Sigmoid colon (tissue), 7 donors: ENCODE data around the gene BANP. TPM values are rescaled to one million over a fixed set of nuclear protein-coding genes. Genes with fewer than 3 reads are reported as not detected.
"Not testable (repeated sequence)": the region's sequence is repeated elsewhere in the genome, so short reads cannot be mapped to it uniquely, and the experiment has no call there.

Experiments
- DNase-seq: peaks from one replicate; pipeline ENCODE4 v3.0.0-alpha.2; 2019
- H3K27ac ChIP-seq, 4 donors: fragments of 200-600 bp; sonication (generic); one replicate each; pipeline ENCODE4 v1.5.1; 2016 to 2019; ENCODE audit warnings: mild to moderate bottlenecking in 1 of 4
- H3K27me3 ChIP-seq, 3 donors: fragments of 200-600 bp; sonication (generic); one replicate each; pipeline ENCODE4 v1.5.1; 2019; ENCODE audit warnings: mild to moderate bottlenecking in 1 of 3
- H3K36me3 ChIP-seq, 4 donors: fragments of 200-600 bp; sonication (generic); one replicate each; pipeline ENCODE4 v1.5.1; 2016 to 2019
- H3K4me1 ChIP-seq, 4 donors: fragments of 200-600 bp; sonication (generic); one replicate each; pipeline ENCODE4 v1.5.1; 2017 to 2019
- H3K4me3 ChIP-seq, 4 donors: fragments of 200-600 bp; sonication (generic); one replicate each; pipeline ENCODE4 v1.5.1; 2017 to 2019; ENCODE audit warnings: mild to moderate bottlenecking in 2 of 4, moderate library complexity in 1 of 4
- H3K9me3 ChIP-seq, 4 donors: fragments of 200-600 bp in 3 of 4; sonication (generic) in 3 of 4; one replicate each; pipeline versions ENCODE4 v1.5.1 to v1.6.1; 2013 to 2019
- EP300 ChIP-seq, 4 donors: sonication (generic); formaldehyde crosslinking; IDR thresholded peaks; one replicate each; pipeline ENCODE4 v1.6.1; 2017; ENCODE audit warnings: antibody characterized with exemption in 4 of 4
- POLR2A ChIP-seq, 2 donors: fragments of 450-650 bp; IDR thresholded peaks; one replicate each; pipeline ENCODE4 v1.6.1; 2016; ENCODE audit warnings: antibody characterized with exemption in 2 of 2, mild to moderate bottlenecking in 2 of 2, moderate library complexity in 2 of 2
- POLR2AphosphoS5 ChIP-seq, 4 donors: sonication (generic); formaldehyde crosslinking; IDR thresholded peaks; one replicate each; pipeline ENCODE4 v1.6.1; 2017; ENCODE audit warnings: antibody characterized with exemption in 4 of 4
- whole genome bisulfite sequencing, 2 donors: extraction: QIAGEN DNeasy Blood & Tissue Kit; methylation state at CpG; one replicate each; pipeline ENCODE4 v1.1.7; 2013; 5-methylcytosine and 5-hydroxymethylcytosine counted together
- intact Hi-C: fragments of 100-400 bp; cut with DNase I; formaldehyde crosslinking; loops from one replicate; pipeline ENCODE4 v1.15.1; 2023
- polyA plus RNA-seq, 3 donors: library from polyadenylated mRNA; stranded (reverse); fragments of 200-250 nt; gene quantifications; one replicate each; pipeline ENCODE4 v1.2.3, GENCODE V29; 2013
- small RNA-seq, 3 donors: library from RNA; depleted of rRNA; stranded (forward); fragments of <200 nt; gene quantifications; one replicate each; pipeline ENCODE3, GENCODE V24; 2016
- total RNA-seq, 4 donors: library from RNA; depleted of rRNA; stranded (reverse); fragments of >200 nt; gene quantifications; one replicate each; pipeline ENCODE4 v1.1.0, GENCODE V29; 2016
- TF ChIP-seq, protein P1 (sequence below), 4 experiments: fragments of 450-650 bp in 3 of 4; fragments of 200-600 bp in 1 of 4; IDR thresholded peaks; one replicate each; pipeline ENCODE4 v1.5.1; 2016 to 2019; ENCODE audit warnings: antibody characterized with exemption in 4 of 4, mild to moderate bottlenecking in 3 of 4, moderate library complexity in 2 of 4
- donor health status: healthy with polysubstance abuse.
- donor health status: Bipolar disorder and iron deficiency.
- donor health status: healthy.

The BANP gene
- total and polyA plus RNA-seq, 7 donors = 8.4 to 31.0 (median 17.4) TPM

DNA sequence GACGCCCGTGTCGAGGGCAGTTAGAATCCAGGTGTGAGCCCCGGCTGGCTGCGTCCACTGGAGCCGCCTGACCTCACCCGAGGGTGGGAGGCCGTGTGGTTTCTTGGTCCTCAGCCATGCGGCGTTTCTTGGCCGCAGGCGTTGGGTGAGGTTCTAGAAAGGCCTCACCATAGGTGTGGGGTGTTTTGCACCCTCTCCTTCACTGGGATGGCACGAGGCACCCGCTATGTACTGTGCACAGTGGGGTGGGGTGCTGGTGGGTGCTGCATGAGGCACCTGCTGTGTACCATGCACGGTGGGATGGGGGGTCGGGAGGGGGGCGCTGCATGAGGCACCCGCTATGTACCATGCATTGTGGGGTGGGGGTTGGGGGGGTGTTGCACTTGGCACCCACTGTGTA, 169.6 kb downstream of the BANP start:
- intact Hi-C loops = no loop called here
- TF ChIP-seq EP300 (IDR thresholded peaks at IDR 0.05) (no peak), POLR2A (IDR thresholded peaks at IDR 0.05) (no peak), POLR2AphosphoS5 (IDR thresholded peaks at IDR 0.05) (no peak)
- TF ChIP-seq, protein P1, sequence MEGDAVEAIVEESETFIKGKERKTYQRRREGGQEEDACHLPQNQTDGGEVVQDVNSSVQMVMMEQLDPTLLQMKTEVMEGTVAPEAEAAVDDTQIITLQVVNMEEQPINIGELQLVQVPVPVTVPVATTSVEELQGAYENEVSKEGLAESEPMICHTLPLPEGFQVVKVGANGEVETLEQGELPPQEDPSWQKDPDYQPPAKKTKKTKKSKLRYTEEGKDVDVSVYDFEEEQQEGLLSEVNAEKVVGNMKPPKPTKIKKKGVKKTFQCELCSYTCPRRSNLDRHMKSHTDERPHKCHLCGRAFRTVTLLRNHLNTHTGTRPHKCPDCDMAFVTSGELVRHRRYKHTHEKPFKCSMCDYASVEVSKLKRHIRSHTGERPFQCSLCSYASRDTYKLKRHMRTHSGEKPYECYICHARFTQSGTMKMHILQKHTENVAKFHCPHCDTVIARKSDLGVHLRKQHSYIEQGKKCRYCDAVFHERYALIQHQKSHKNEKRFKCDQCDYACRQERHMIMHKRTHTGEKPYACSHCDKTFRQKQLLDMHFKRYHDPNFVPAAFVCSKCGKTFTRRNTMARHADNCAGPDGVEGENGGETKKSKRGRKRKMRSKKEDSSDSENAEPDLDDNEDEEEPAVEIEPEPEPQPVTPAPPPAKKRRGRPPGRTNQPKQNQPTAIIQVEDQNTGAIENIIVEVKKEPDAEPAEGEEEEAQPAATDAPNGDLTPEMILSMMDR (IDR thresholded peaks at IDR 0.05) = no peak
- Histone ChIP-seq H3K36me3 (no peaks in the 10 kb centered on the region), H3K27me3 (peaks cover 0 to 9% (median 0%) of the 10 kb centered on the region in 3 donors), H3K4me3 (no peak overlapping the region), H3K9me3 (no peaks in the 10 kb centered on the region), H3K4me1 (no peaks in the 10 kb centered on the region), H3K27ac (no peak overlapping the region)
- 91 to 94% methylated on average over 18 of the region's 18 CpGs for WGBS, 2 donors
- DNase-seq = no peak

DNA sequence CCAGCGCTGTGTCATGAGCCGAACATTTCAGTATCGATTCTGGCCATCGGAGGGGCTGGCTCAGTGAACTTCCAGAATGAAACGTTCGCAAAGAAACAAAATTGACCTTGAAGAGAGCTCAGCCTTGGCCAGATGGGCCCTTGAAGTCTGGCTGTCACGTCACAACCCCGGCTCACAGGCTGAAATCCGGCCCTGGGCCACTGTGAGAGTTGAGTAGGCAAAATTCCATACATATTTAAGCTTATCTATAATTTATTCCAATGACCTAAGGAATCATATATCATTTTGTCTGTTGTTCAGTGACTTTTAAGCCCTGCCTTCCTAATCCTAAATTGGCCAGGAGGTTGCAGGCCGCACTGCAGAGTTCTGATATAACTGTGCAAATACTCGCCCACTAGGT, 170.2 kb downstream of the BANP start:
- H3K27ac ChIP-seq, H3K9me3 ChIP-seq, H3K36me3 ChIP-seq, intact Hi-C loops, DNase-seq, H3K4me3 ChIP-seq, H3K4me1 ChIP-seq, H3K27me3 ChIP-seq: not testable (repeated sequence)
- WGBS, 2 donors = 81 to 83% methylated on average over 11 of the region's 11 CpGs

GRCh38 chr16:88121886-88122580, 170.8 kb downstream of the BANP start:
- Histone ChIP-seq H3K4me1 (no peaks in the 10 kb centered on the region), H3K4me3 (no peak overlapping the region), H3K27ac (no peak overlapping the region), H3K27me3 (no peaks in the 10 kb centered on the region), H3K36me3 (no peaks in the 10 kb centered on the region), H3K9me3 (no peaks in the 10 kb centered on the region)
- WGBS, 2 donors = 95% methylated on average over 42 of the region's 42 CpGs
- DNase-seq = no peak
- intact Hi-C loops = no loop called here
- no peak for TF ChIP-seq EP300 (IDR thresholded peaks at IDR 0.05)
- no peak for TF ChIP-seq POLR2A (IDR thresholded peaks at IDR 0.05)

Small RNA genes within 50 kb of the gene (small RNA-seq; reads per million reads assigned to genes)
- 0 reads per million in 3 donors for gene AC127455.1

Other genes starting within 250 kb of the BANP start
- gene KLHDC4, start 185.4 kb upstream of the BANP start, total RNA-seq = 10 to 100 TPM; 24.6 to 28.5 (median 25.5) TPM
- 10 to 100 TPM; 12.7 to 71.0 (median 18.0) TPM for gene KLHDC4, start 185.4 kb upstream of the BANP start, polyA plus RNA-seq
- gene SLC7A5, start 81.9 kb upstream of the BANP start, total RNA-seq = 1 to 10 TPM; 2.9 to 8.1 (median 3.6) TPM
- gene SLC7A5, start 81.9 kb upstream of the BANP start, polyA plus RNA-seq = 10 to 100 TPM in 1 of 3 donors, 1 to 10 TPM in 1, under 1 TPM in 1; 0.60 to 44.5 (median 1.2) TPM
- gene CA5A, start 14.9 kb upstream of the BANP start, total RNA-seq = not detected
- gene CA5A, start 14.9 kb upstream of the BANP start, polyA plus RNA-seq = not detected